HG03159 (cell line): Measurements from ENCODE around the gene TSPAN9.

ENCODE experiments used
- ATAC-seq: cut with Tn5 transposase; IDR thresholded peaks from one replicate; pipeline ENCODE4 v1.9.1; 2021; ENCODE audit warnings: mild to moderate bottlenecking, moderate library complexity; ENCODE audit not compliant: unreplicated experiment

The TSPAN9 gene

GRCh38 chr12:3220382-3221321, 143.5 kb downstream of the TSPAN9 start:
- ATAC-seq, result no peak

DNA sequence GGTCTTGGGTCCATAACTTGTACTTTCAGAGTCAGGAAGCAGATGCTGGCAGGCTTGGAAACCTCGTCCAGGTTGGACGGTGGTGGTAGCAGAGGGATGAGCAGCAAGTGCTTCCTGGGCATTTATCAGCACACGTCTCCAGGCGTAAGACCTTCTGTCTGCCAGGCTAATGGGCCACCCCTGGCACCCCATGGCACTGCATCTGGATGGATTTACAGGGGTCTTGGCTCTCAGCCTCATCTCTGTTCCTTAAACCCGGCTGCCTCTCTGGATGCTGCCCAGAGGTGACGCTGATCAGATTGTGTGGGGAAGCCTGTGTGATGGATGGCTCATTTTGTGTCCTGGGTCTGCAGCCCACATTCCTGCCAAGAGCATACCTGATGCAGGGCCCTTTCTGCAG, 145.1 kb downstream of the TSPAN9 start:
- ATAC-seq, result no peak

DNA sequence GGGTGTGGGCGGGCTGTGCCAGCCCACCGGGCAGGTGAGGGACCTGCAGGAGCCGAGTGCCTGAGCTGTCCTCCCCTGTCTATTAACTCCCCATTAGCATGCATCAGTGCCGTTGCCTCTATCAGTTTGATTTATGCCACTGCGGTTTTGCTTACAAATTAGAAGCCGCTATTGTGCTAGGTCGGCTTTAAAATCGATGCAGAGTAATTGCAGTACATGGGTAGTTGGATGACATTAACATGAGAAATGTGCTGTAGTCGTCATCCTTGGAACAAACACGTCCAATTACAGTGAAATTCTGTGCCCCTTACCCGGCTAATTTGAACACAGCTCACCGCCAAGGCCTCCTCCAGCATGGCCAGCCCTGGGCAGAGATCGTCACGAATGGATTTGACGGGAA, 145.8 kb downstream of the TSPAN9 start:
- no peak for ATAC-seq

DNA sequence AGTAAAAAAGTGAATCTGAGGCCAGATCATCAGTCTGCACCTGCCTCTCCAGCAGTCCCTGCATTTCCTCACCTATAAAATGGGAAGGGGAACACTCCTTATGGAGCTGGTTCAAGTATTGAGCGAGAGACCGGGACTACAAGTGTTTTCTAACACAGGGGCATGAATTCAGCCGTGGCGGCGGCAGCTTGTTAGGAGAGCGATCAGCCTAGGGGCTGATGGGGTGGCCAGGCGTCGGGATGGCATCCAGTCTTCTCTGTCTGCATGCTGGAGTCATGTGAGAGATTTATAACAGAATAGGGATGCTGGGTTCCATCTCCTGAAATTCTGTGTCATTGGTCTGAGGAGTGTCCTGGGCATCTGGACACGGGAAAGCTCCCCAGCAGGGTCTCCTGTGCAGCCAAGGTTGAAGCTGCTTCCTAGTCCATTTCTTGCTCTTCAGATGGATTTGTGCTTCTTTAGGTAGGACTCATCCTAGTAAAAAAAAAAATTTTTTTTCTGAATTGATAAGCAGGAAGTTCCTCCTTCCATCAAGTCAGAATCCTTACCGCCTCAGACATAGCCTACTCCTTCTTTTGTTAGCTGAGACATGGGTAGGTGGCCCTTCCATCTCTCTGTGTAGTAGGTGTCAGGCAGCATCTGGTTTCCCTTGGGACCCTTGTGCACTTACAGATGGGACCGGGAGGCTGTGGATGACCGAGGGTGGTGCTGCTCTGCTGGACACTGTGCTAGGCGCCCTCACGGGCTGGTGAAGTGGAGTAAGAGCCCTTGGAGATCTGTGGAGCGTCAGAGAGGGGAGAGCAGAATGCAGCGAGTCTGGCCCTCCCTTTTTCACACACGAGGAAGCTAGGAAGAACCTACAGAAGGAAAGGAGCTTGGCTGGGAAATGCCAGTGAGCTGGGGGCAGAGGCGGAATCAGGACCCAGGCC, 146.7 kb downstream of the TSPAN9 start:
- no peak for ATAC-seq

GRCh38 chr12:3224530-3224903, 147.3 kb downstream of the TSPAN9 start:
- ATAC-seq, result no peak

DNA sequence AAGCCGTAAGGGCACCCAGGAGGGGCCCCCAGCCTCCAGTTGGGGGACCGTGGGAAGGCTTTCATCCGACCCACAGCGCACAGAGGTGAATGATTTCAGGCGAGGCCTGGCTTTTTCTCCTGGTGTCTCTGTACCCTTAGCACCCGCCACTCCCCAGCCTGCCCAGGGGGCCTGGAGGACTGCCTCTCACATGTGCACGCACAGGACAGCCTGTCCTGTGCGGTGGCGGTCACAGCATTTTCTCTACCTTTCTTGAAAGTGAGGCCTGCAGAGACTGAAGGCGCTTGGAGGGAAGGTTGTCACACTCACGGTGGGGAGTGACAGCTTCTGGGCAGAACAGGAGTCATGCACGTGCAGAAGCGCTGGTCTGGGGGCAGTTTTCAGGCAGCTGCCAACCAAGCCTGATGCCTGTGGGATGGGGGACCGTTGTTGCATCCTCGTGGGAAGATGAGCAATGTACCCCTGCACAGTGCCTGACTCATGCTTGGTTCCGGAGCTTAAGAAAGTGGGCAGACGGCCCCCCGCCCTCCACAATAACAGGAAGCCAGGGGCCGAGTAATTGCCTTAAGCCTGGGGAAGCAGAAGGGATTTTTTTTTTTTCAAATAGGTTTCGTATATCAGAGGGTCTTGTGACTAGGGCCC, 148.1 kb downstream of the TSPAN9 start:
- ATAC-seq, result no peak

DNA sequence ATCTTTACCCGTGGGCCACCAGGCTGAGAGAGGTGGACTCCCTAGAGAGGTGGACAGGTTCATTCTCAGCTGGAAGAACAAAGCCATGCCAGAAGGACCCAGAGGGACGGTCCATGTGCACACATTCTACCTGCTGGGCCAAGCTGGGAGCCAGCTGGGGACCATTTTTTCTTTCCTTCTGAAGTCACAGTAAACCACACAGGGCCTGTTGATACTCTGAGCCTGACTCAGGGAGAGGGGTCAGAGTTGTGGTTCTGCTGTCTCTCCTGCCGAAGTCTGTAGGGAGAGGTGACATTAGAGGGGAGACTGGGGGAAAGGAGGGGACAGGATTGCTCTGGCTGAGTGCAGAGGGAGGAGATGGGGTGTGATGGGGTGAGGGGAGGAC, 148.6 kb downstream of the TSPAN9 start:
- ATAC-seq, result no peak

DNA sequence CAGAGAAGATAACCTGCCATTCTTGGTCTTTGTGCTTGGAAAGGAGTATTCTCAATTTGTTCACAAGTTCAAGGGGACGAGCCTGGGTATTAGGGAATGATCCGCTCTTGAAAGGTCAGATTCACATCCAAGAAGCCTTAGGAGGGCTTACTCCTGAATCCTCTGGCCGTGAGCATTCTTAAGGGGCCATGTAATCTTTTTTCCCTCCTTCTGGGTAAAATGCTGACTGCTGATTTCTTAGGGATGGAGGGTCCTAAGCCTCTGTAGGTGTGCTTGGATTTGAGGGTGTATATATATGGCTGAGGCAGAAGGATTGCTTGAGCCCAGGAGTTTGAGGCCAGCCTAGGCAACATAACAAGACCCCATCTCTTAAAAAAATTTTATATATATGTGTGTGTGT, 149.1 kb downstream of the TSPAN9 start:
- ATAC-seq, result no peak

- ATAC-seq, result no peak
These were observed 150.1 kb downstream of the TSPAN9 start for GRCh38 chr12:3227076-3227975.

DNA sequence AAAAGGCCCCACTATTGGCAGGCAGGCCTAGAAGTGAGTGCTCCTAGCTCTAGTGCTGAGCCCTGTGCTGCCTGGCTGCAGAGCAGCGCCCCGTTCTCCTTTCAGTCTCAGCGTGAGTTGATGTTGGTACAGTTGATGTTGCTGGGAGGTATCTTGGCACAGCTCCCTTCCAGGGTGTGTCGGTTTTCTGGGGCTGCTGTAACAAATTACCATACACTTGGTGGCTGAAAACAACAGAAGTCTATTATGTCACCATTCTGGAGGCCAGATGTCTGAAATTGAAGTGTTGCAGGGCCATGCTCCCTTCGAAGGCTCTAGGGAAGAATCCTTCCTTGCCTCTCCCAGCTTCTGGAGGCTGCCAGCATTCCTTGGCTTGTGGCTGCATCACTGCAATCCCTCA, 151.4 kb downstream of the TSPAN9 start:
- ATAC-seq, result no peak

DNA sequence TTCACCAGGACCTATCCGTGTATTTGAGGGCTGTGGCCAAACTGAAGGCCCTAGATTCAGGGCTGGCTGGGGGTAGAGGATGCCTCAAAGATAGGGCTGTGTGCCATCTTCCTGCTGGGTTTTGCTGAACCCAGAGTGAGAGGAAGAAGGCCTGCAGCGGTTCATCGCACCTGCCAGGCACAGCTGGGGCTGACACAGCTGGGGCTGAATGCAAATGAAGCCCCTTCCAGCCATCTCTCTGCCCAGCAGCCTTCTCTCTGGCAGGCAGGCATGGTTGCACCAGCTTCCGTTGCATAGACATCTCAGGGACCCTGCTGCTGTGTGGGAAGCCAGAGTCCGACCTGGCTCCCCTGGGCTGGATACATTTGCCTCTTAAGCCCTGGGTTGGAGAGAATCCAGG, 152.4 kb downstream of the TSPAN9 start:
- no peak for ATAC-seq

GRCh38 chr12:3230758-3231375, 153.7 kb downstream of the TSPAN9 start:
- no peak for ATAC-seq

DNA sequence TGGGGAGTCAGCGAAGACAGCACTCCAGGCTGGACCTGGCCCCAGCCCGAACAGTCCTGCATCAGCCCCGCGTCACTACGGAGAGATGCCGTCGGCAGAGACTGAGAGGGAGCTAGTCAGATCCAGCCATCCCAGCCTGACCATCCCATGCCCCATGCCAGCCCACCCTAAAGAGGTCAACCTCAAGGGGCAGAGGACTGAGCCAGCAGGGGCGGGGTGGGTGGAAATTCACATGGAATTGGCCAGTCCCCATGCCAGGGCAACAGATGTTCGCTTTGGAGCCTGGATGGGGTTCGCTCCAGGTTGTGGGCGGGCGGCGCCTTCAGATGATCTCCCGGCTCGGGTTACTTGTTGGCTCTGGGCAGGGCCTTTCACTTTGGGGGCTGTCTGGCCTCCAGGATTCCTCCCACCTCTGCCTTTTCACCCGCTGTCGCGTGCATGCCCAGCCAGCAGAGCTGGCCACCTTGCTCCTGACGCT, 154.3 kb downstream of the TSPAN9 start:
- no peak for ATAC-seq

DNA sequence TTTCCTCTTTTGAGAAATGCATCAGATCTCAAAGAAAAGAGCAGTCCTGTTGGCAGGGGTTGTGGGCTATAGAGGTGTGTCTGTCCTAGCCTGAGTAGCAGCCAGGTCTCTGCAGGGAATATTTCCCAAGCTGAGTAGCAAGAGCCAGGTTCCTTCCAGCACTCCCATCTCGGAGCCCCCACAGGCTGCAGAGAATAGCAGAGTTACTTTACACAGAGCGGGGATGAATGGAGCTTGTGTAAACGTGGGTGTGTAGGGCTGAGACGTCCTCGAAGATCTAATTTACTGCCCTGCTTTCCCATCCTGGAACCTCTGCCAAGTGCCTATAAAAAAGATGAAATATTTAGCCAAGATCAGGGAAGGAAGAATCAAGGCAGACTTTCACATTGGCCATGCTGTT, 156.6 kb downstream of the TSPAN9 start:
- no peak for ATAC-seq

DNA sequence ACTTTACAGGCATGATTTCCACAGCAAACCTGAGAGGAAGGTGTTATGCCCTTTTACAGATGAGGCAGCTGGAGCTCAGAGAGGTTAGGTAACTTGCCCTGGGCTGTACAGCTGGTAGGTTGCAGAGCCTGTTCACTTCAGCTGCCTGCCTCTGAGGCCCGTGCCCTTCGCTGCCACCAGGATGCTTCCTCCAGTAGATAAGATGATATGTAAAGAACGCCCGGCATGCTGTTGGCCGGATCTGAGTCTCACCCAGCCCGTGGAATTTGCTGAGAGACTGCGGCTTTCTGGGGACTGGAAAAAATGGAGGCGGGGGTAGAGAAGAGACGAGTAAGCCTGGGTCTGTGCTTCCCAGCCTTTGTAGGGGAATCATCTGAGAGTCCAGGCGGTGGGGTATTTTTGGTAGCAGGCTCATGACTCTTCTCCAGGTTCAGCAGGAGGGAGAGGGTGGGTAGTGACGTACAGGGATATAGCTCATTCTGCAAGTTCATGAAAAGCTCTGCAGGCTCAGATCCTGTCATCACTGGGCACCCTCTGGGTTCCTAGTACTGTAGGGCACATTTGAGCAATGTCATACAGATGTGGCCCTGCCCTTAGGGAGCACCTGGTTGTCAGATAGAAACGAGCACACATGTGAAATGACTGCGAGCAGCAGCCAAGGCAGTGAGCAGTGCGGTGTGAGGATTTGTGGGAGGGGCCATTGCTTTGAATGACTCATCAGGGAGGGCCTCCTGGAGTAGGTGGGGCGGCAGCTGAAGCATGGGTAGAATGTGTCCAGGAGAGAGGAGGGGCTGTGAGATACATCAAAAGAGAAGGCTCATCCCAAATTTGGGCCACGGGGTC, 159.4 kb downstream of the TSPAN9 start:
- no peak for ATAC-seq

- ATAC-seq, result no peak
These were observed 161.0 kb downstream of the TSPAN9 start for GRCh38 chr12:3238196-3238595.

GRCh38 chr12:3241621-3242020, 164.4 kb downstream of the TSPAN9 start:
- ATAC-seq, result no peak

DNA sequence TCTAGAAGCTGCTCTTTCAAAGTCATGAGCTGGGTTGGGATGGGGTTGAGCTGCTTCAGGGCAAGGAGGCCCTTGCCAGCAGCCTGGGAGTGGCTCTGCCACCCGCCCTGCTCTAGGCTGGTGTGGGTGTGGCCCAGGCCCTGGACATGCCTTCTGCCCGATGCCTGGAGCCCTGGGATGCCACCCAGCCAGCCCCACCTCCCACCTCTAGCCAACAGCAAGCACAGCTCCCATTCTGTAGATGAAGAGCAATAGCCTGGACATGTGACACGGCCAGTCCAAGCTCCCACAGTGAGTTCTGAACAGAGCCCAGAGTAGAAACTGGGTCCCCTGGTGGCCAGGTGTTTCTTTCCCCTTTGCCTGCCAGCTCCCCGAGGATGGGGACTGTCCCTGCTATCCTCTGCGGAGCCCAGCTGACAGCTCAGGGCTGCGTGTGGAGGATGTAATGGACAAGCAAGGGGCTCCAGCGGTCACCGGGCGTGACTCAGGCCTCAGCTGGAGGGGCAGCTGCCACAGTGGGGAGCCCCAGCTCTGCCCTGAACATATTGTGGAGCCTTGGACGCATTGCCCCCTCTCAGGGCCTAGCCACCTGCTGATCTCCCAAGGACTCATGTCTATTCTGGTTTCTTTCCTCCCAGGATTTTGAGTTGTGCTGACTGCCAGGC, 165.2 kb downstream of the TSPAN9 start:
- no peak for ATAC-seq
